Panc1 (cell line): Measurements from ENCODE around the gene DLG2.

ENCODE experiments used
- CTCF ChIP-seq: fragments of 450-650 bp; IDR thresholded peaks from 2 replicates; pipeline ENCODE4 v1.5.1; 2017; ENCODE audit warnings: mild to moderate bottlenecking
- POLR2AphosphoS5 ChIP-seq: IDR thresholded peaks from 2 replicates; pipeline ENCODE4 v1.6.1; 2012; ENCODE audit warnings: mild to moderate bottlenecking, low read depth, low read length, moderate library complexity
- REST ChIP-seq, 2 experiments: IDR thresholded peaks; 2 replicates each; pipeline ENCODE4 v1.6.1; 2011 to 2012; ENCODE audit warnings: low read depth in 2 of 2, control low read depth in 1 of 2, low read length in 1 of 2, mild to moderate bottlenecking in 1 of 2, moderate library complexity in 1 of 2; ENCODE audit not compliant: insufficient read depth in 1 of 2

- TF ChIP-seq CTCF: no peak
- TF ChIP-seq REST (IDR thresholded peaks at IDR 0.05; ENCODE audit: insufficient read depth in 1 of 2, low read depth in 2 of 2, low read length in 1 of 2): no peak
- no peak for TF ChIP-seq POLR2AphosphoS5
Observed at GRCh38 chr11:84812471-84812969, 814.6 kb downstream of the DLG2 start.
